Measurements from ENCODE around the gene PAQR8. TPM values are rescaled to one million over a fixed set of nuclear protein-coding genes. Genes with fewer than 3 reads are reported as not detected.
A peak's percentile ranks its signal among the peaks of the same experiment; 100 is the strongest.

Gene PAQR8
- total and polyA plus RNA-seq, 2 of the 13 experiments (the other 11 are each of a cell fraction or from before 2014, with no cell fraction given): 37.7 to 50.7 TPM

DNA sequence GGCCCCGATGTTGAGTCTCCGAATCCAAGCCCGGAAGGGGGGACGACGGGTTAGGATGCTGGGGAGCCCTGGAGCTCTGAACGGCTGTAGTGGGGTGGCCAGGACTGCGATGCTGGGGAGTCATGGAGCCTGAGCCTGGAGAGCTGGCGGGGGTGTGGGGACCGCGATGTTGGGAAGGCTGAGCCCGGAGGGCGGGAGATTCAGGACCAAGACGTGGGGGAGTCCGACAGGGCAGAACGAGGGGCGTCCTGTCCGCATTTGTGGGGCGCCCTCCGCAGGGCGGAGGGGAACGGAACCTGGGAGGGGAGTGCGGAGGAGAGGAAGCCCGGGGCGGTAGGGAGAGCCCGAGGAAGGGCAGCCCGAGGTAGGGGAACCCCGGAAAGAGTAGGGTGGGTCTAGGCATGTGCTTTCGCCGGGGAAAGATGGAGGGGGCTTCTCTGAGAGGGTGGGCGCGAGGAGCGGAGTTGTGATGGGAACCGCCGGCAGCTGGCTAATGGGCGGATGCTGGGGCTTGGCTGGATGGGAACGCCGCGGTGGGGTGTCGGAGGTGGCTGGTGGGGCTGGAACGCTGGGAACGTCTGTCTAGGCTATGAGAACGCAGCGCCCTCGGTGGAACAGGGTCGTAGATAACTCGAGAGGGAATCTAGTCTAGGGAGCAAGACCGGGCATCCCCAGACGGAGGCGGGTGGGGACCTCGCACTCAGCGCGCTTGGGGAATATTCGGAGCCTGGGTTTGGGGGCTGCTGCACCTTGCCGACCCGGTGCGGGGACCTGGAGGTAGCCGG lies 684 bp downstream of the PAQR8 start (continued):
- TF ChIP-seq NR2C2 (CRISPR knock-in tag; IDR thresholded peaks at IDR 0.05; ENCODE audit: borderline replicate concordance) (no peak; the same call in none of the 2 replicates), STAT5B (CRISPR knock-in tag; IDR thresholded peaks at IDR 0.05) (no peak), HOXA3 (CRISPR knock-in tag; IDR thresholded peaks at IDR 0.05) (no peak), TARDBP (CRISPR knock-in tag; IDR thresholded peaks at IDR 0.05) (no peak; the same call in 1 of the 2 replicates), ZNF605 (CRISPR knock-in tag; IDR thresholded peaks at IDR 0.05) (peak; percentile 51; the same call in 1 of the 2 replicates), ELF4 (CRISPR knock-in tag; IDR thresholded peaks at IDR 0.05; ENCODE audit: borderline replicate concordance) (0 out of 2 replicates have a peak, but pooled peaks have one; percentile 68), CBX2 (IDR thresholded peaks at IDR 0.05; ENCODE audit: low read depth, low read length) (no peak), CBX2 (CRISPR knock-in tag; IDR thresholded peaks at IDR 0.05; ENCODE audit: low read depth) (no peak), ZNF761 (CRISPR knock-in tag; conservative IDR thresholded peaks at IDR 0.05) (peak; percentile 40; the same call in 1 of the 2 replicates), SOX13 (IDR thresholded peaks at IDR 0.05) (no peak), SOX13 (CRISPR knock-in tag; conservative IDR thresholded peaks at IDR 0.05 in 1 of 2, IDR thresholded peaks at IDR 0.05 in 1 of 2) (no peak), ZZZ3 (CRISPR knock-in tag; IDR thresholded peaks at IDR 0.05; ENCODE audit: borderline replicate concordance) (no peak), MAF1 (CRISPR knock-in tag; IDR thresholded peaks at IDR 0.05; ENCODE audit: borderline replicate concordance) (no peak), NR2F6 (IDR thresholded peaks at IDR 0.05) (no peak), NR2F6 (CRISPR knock-in tag; IDR thresholded peaks at IDR 0.05) (no peak), NAIF1 (CRISPR knock-in tag; IDR thresholded peaks at IDR 0.05; ENCODE audit: borderline replicate concordance) (no peak), NFE2L1 (CRISPR knock-in tag; IDR thresholded peaks at IDR 0.05; ENCODE audit: borderline replicate concordance) (0 out of 2 replicates have a peak, but pooled peaks have one; percentile 55), ZNF749 (CRISPR knock-in tag; IDR thresholded peaks at IDR 0.05; ENCODE audit: borderline replicate concordance) (no peak), CEBPB (IDR thresholded peaks at IDR 0.05; ENCODE audit: borderline replicate concordance, low read depth, low read length) (no peak)
- TF ChIP-seq, protein P1, sequence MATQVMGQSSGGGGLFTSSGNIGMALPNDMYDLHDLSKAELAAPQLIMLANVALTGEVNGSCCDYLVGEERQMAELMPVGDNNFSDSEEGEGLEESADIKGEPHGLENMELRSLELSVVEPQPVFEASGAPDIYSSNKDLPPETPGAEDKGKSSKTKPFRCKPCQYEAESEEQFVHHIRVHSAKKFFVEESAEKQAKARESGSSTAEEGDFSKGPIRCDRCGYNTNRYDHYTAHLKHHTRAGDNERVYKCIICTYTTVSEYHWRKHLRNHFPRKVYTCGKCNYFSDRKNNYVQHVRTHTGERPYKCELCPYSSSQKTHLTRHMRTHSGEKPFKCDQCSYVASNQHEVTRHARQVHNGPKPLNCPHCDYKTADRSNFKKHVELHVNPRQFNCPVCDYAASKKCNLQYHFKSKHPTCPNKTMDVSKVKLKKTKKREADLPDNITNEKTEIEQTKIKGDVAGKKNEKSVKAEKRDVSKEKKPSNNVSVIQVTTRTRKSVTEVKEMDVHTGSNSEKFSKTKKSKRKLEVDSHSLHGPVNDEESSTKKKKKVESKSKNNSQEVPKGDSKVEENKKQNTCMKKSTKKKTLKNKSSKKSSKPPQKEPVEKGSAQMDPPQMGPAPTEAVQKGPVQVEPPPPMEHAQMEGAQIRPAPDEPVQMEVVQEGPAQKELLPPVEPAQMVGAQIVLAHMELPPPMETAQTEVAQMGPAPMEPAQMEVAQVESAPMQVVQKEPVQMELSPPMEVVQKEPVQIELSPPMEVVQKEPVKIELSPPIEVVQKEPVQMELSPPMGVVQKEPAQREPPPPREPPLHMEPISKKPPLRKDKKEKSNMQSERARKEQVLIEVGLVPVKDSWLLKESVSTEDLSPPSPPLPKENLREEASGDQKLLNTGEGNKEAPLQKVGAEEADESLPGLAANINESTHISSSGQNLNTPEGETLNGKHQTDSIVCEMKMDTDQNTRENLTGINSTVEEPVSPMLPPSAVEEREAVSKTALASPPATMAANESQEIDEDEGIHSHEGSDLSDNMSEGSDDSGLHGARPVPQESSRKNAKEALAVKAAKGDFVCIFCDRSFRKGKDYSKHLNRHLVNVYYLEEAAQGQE (IDR thresholded peaks at IDR 0.05; ENCODE audit: borderline replicate concordance in 1 of 2, low read depth in 1 of 2, low read length in 2 of 2): no peak
- TF ChIP-seq, protein P2, sequence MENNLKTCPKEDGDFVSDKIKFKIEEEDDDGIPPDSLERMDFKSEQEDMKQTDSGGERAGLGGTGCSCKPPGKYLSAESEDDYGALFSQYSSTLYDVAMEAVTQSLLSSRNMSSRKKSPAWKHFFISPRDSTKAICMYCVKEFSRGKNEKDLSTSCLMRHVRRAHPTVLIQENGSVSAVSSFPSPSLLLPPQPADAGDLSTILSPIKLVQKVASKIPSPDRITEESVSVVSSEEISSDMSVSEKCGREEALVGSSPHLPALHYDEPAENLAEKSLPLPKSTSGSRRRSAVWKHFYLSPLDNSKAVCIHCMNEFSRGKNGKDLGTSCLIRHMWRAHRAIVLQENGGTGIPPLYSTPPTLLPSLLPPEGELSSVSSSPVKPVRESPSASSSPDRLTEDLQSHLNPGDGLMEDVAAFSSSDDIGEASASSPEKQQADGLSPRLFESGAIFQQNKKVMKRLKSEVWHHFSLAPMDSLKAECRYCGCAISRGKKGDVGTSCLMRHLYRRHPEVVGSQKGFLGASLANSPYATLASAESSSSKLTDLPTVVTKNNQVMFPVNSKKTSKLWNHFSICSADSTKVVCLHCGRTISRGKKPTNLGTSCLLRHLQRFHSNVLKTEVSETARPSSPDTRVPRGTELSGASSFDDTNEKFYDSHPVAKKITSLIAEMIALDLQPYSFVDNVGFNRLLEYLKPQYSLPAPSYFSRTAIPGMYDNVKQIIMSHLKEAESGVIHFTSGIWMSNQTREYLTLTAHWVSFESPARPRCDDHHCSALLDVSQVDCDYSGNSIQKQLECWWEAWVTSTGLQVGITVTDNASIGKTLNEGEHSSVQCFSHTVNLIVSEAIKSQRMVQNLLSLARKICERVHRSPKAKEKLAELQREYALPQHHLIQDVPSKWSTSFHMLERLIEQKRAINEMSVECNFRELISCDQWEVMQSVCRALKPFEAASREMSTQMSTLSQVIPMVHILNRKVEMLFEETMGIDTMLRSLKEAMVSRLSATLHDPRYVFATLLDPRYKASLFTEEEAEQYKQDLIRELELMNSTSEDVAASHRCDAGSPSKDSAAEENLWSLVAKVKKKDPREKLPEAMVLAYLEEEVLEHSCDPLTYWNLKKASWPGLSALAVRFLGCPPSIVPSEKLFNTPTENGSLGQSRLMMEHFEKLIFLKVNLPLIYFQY (CRISPR knock-in tag; IDR thresholded peaks at IDR 0.05; ENCODE audit: borderline replicate concordance): no peak
- TF ChIP-seq, protein P3, sequence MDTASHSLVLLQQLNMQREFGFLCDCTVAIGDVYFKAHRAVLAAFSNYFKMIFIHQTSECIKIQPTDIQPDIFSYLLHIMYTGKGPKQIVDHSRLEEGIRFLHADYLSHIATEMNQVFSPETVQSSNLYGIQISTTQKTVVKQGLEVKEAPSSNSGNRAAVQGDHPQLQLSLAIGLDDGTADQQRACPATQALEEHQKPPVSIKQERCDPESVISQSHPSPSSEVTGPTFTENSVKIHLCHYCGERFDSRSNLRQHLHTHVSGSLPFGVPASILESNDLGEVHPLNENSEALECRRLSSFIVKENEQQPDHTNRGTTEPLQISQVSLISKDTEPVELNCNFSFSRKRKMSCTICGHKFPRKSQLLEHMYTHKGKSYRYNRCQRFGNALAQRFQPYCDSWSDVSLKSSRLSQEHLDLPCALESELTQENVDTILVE (CRISPR knock-in tag; IDR thresholded peaks at IDR 0.05): no peak
